A172 (cell line): ENCODE results near the gene GALNT9. TPM values are rescaled to one million over a fixed set of nuclear protein-coding genes. Genes with fewer than 3 reads are reported as not detected.
A peak's percentile ranks its signal among the peaks of the same experiment; 100 is the strongest.

Experiments used
- DNase-seq: peaks from one replicate; pipeline ENCODE4 v3.0.0-alpha.2; 2015; ENCODE audit warnings: low spot score
- total RNA-seq: library from RNA; depleted of rRNA; stranded (reverse); fragments of >200 nt; shearing (Covaris generic); gene quantifications from 2 replicates; pipeline ENCODE4 v1.2.3, GENCODE V29; 2014

Gene GALNT9
- total RNA-seq, 1 experiment from 2014 or later, result 11.5 TPM

DNA sequence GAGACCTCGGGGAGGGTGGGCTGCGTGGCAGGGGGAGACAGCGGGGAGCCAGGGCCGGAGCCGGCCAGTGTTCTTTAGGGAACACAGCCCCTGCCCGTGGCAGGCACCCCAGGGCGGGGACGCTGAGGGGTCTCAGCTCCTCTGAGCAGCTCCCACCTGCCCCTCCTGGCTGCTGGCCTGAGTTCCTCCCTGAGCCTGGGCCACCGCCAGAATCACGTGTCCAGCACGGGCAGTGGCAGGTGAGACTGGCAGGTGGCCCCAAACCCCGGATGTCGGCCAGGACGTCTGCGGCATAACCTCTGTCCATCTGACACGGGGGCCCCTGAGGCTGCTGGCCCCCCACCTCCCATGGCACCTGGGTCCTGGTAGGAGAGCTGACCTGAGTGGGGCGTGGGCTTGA lies 160.0 kb downstream of the GALNT9 start:
- no peak for DNase-seq

GRCh38 chr12:132168311-132169031 lies 160.9 kb downstream of the GALNT9 start:
- no peak for DNase-seq

DNA sequence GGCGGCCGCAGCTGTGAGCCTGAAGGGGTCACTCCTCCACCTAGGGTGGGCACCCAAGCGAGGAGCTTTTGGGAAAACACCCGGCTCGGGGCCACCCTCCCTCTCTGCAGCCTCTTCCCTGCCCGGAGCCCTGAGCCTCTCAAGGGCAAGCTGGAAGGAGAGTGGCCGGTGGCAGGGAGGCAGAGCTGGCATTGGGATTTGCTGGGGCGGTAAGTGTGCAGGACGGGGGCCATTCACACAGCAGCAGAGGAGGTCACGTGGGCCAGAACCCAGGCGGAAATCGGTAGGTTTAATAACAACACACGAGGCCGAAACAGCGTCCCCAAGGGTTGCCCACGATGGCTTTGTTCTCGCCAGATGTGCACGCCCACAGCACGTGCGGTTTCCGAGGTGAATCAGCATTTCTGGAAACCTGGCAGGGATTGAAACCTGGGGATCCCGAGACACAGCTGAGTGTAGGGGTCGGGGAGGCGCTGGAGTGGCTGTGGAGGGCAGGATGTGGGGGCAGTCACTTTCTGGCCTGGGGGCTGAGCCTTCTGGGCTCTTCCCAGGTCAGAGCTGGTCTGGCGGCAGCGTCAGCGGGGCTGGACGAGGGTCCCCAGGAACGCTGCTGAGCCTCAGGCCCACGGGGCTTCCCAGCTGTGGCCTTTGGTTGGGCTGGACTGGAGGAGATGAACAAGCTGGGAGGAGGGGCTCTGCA lies 161.6 kb downstream of the GALNT9 start:
- DNase-seq, result no peak

- DNase-seq, result no peak
Measured at GRCh38 chr12:132166801-132167591, 162.4 kb downstream of the GALNT9 start.

DNA sequence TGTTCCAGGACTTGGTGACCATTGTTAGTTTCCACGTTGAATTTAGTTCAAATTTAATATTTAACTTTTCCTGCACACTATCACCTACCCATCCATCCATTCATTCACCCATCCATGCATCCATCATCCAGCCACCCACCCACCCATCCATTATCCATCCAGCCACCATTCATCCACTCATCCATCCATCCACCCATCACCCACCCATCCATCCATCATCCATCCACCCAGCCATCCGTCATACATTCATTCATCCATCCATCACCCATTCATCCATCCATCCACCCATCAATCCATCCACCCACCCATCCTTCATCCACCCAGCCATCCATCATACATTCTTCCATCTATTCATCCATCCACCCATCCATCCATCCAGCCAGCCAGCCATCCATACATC lies 163.3 kb downstream of the GALNT9 start:
- DNase-seq, result no peak

DNA sequence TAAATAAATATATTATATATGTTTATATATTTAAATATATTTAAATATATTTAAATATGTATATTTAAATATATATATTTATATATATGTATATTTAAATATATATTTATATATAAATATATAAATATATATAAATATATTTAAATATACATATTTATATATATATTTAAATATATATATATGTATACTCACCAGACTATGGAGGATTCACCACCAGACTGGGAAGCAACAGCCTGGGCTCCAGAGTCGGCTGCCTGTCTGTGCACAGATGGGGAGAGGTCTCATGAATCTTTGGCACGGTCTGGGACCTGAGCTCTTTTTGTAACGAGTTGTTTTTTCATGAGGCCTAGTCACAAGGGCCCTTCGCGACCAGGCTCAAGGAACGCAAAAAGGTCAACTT lies 163.8 kb downstream of the GALNT9 start:
- no peak for DNase-seq

DNA sequence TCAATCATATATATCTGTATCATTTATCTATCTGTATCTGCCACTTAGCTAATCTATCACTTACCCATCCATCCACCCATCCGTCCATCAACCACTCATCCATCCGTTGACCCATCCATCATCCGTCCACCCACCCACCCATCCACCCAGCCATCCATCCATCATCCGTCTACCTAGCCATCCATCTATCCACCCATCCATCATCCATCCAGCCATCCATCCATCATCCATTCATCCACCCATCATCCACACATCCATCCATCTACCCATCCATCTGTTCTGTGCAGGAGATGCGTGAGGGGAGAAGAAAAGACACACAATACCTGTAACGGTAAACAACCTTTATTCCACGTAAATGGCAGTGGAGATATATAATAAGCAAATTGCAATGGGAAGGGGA lies 165.0 kb downstream of the GALNT9 start:
- no peak for DNase-seq

GRCh38 chr12:132163911-132164288 lies 165.5 kb downstream of the GALNT9 start:
- peak; percentile 18 for DNase-seq

DNA sequence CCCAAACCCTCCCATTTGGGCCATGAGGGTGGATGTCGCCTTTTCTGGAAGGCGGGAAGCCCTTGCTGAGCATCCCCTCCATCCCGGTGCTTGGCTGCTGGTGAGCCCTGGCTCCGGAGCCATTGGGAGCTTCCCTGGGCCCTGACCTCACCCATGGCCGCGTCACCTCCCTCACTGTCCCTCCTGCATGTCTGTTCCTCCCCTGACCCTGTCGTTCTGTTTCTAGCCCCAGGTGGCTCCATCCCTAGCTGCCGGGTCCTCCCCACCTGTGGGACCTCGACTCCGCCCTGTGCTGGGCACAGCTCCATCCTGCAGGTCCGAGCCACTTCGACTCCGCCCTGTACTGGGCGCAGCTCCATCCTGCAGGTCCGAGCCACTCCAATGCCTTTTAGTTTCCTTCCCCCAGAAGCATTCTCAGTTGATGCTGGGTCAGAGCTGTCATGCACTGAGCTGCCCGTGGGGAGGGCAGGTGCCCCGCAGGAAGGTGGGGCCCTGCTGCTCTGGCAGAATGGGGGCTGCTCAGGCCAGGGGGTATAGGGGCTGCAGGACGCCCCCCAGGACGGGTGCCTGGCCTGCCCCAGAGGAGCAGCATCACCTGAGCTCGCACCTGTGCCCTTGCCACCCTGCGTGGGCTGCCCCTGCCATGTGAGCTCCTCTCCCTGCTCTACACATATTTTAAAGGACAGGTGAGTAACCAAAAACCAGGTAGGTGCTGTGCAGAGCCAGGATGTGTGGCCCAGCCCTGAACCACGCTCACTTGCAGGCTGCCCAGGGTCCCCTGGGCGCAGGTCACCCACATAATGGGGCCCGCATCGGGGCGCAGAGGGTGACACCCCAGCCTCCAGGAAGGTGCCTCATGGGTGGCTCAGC lies 166.1 kb downstream of the GALNT9 start:
- DNase-seq, result no peak

DNA sequence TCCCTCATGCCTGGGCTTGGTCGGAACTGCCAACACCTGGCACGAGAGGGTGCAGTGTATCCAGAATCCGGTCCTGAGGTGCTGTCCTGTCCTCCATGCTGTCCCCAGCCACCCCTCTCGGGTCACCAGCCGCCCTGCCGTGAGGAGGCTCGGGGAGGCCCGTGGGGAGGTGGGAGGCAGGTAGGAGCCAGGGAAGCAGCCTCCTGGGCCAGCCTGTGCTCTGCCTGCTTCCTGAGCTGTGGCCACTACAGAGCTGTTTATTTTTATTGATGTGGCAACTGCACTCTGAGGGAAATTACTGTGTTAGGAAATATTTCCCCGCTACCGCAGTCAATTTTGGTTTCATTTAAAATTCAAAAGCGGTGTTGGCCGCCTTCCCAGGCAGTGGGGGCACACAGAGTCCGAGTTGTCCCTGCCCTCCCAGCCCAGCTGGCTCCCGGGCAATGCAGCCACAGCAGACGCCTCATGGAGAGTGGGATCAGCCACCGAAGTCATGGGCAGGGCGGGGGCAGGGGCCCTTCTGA lies 166.8 kb downstream of the GALNT9 start:
- DNase-seq, result peak; percentile 82

DNA sequence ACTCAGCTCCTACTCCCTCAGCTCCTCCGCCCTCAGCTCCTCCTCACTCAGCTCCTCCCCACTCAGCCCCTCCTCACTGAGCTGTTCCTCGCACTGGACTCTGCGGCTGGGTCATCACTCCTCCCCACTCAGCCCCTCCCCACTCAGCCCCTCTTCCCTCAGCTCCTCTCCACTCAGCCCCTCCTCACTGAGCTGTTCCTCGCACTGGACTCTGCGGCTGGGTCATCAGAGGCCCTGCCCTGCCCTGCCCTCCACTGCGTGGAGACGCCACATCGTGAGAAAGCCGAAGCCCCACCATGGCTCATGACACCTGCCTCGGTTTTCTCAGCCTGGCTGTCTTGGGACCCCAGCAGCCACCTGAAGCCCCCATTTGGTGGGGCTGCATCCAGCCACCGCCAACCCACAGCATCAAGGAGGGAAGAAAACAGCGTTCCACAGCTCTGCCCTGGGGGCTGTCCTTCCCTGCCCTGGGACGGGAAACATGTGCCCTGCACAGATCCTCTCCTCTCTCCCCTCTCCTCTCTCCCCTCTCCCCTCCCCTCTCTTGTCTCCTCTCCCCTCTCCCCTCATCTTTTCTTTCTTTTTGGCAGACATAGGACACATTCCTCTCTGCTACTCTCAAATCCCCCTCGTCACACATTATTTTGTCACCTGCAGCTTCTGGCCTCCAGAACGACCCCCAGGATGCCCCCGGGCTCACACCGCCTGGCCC lies 167.4 kb downstream of the GALNT9 start:
- no peak for DNase-seq

GRCh38 chr12:132161036-132161781 lies 168.2 kb downstream of the GALNT9 start:
- DNase-seq, result peak; percentile 27

GRCh38 chr12:132160601-132161035 lies 168.8 kb downstream of the GALNT9 start:
- DNase-seq, result no peak

DNA sequence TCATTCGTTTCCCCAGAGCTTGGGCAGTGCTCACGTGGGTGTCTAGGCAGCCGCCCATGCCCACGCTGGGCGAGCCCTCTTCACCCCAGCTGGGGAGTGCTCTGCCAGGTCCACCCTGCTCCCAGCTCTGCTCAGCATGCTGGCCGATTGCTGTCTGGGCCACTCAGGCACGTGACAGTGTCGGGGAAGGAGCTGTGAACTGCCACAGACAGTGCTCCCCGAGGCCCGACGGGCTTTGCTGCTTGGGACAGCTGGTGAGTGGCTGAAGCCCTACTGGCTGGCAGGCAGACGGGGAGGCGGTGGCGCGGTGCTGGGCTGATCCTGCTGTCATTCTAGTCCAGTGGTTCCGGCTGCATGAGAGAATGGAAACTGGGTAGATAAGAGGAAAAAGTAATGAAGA lies 169.4 kb downstream of the GALNT9 start:
- no peak for DNase-seq

DNA sequence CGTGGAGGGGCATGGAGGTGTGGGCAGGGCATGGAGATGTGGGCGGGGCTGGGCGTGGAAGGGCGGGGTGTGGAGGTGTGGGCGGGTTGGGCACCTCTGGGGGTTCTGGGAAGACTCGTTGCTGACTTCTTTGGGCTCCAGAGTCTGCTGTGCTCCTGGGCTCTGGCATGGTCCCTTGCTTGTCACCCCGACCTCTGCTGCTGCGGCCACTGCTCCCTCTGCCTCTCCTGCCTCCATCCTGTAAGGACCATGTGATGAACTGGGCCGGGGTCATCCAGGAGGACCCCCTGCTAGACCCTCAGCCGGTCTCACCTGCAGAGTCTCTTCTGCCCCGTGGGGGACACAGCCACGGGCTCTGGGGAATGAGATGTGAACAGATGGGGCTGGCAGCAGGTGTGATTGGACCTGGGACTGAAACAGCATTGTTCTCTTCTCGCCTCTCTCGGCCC lies 169.8 kb downstream of the GALNT9 start:
- no peak for DNase-seq

DNA sequence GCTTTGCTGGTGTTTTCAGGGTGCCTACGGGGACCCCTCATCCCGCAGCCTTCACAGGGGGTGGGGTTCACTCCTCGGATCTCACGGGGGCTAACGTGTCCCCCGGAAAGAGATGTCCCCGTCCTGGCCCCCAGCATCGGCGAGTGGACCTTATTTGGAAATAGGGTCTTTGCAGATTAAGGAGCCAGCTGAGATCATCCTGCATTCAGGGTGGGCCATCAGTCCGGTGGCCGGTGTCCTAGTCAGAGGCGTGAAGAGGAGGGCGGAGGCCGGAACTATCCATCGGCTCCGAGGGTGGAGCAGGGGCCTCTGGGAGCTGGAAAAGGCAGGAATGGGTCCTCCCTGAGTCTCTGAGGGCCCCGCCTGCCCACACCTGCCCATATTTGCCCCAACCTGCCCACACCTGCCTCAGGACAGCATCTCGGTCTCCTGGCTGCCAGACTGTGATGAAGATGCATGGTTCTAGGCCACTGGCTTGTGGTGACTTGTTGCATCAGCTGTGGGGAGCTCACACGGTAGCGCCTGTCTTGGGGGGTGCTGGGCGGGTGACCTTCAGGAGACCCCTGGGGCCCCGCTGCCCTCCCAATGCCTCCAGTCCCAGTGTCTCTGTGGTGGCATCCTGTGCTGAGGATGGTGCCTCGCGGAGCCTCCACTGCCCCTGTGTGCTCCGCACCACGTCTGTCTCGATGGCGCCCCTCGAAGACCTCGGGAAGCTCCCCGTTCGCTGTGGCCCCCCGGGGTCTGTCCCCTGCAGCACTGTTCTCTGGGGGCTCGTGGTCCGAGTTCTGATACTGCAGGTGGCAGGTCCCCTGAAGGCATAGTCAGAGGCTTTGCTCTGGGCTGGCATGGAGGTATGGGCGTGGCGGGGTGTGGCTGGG lies 170.5 kb downstream of the GALNT9 start:
- DNase-seq, result no peak

GRCh38 chr12:132157733-132158409 lies 171.5 kb downstream of the GALNT9 start:
- no peak for DNase-seq

- no peak for DNase-seq
Measured at GRCh38 chr12:132156573-132157325, 172.6 kb downstream of the GALNT9 start.
